OCI-LY7 (cell line): ENCODE measurements around the gene NUP43. TPM values are rescaled to one million over a fixed set of nuclear protein-coding genes. Genes with fewer than 3 reads are reported as not detected.

Experiments used
- BruUV-seq: library from RNA; stranded (reverse); fragments of 400-500 nt; replicated peaks from 2 replicates; lab custom pipeline; 2021; lab: Mats Ljungman, UMichigan
- CTCF ChIA-PET: fragments of 300-600 bp; sonication (Branson Sonifier 250); formaldehyde crosslinking; loops from one replicate; lab custom pipeline; 2022; ENCODE audit warnings: antibody characterized with exemption; ENCODE audit not compliant: unreplicated experiment; lab: Charles Lee
- POLR2A ChIA-PET: fragments of 300-600 bp; sonication (Branson Sonifier 250); formaldehyde crosslinking; loops from one replicate; lab custom pipeline; 2022; ENCODE audit warnings: antibody characterized with exemption; lab: Charles Lee
- DNase-seq: peaks from one replicate; pipeline ENCODE4 v3.0.0-alpha.2; 2015; ENCODE audit warnings: low spot score
- H2AFZ ChIP-seq: fragments of 200-600 bp; sonication (generic), shearing (Covaris generic); 2 replicates; pipeline ENCODE4 v1.6.1; 2014; ENCODE audit warnings: mild to moderate bottlenecking, antibody characterized with exemption, low read length, moderate library complexity
- H3K27ac ChIP-seq: fragments of 200-600 bp; sonication (generic); 2 replicates; pipeline ENCODE4 v1.5.1; 2014; ENCODE audit warnings: mixed run types, low read depth, mild to moderate bottlenecking, moderate library complexity, low read length, inconsistent platforms; ENCODE audit not compliant: poor library complexity, severe bottlenecking
- H3K36me3 ChIP-seq: fragments of 200-600 bp; sonication (generic); 2 replicates; pipeline ENCODE4 v1.6.1; 2014; ENCODE audit warnings: mild to moderate bottlenecking, antibody characterized with exemption, low read length, moderate library complexity, mixed read lengths; ENCODE audit not compliant: insufficient read depth
- H3K4me1 ChIP-seq: fragments of 200-600 bp; sonication (generic); 2 replicates; pipeline ENCODE4 v1.5.1; 2014; ENCODE audit warnings: mild to moderate bottlenecking, low read length; ENCODE audit not compliant: insufficient read depth, poor library complexity, severe bottlenecking
- H3K4me2 ChIP-seq: fragments of 200-600 bp; sonication (generic); 2 replicates; pipeline ENCODE4 v1.6.1; 2014; ENCODE audit warnings: mild to moderate bottlenecking, low read length
- H3K4me3 ChIP-seq: fragments of 200-600 bp; sonication (generic); 2 replicates; pipeline ENCODE4 v1.5.1; 2014; ENCODE audit warnings: mild to moderate bottlenecking, low read depth, low read length; ENCODE audit not compliant: poor library complexity, severe bottlenecking
- H3K79me2 ChIP-seq: fragments of 200-600 bp; sonication (generic); 2 replicates; pipeline ENCODE4 v1.6.1; 2016; ENCODE audit warnings: low read depth, mild to moderate bottlenecking, low read length, moderate library complexity, mixed read lengths; ENCODE audit not compliant: insufficient read depth
- H3K9me2 ChIP-seq: fragments of 200-600 bp; sonication (generic); 2 replicates; pipeline ENCODE4 v1.6.1; 2016; ENCODE audit warnings: mild to moderate bottlenecking, low read length, mixed read lengths; ENCODE audit not compliant: insufficient read depth
- H3K9me3 ChIP-seq: fragments of 200-600 bp; sonication (generic); 2 replicates; pipeline ENCODE4 v1.6.1; 2014; ENCODE audit warnings: mild to moderate bottlenecking, mixed run types, low read length, mixed read lengths
- H4K20me1 ChIP-seq: fragments of 200-600 bp; sonication (generic); 2 replicates; pipeline ENCODE4 v1.6.1; 2014; ENCODE audit warnings: mild to moderate bottlenecking, antibody characterized with exemption, low read length, moderate library complexity, mixed read lengths; ENCODE audit not compliant: insufficient read depth
- CTCF ChIP-seq: fragments of 200-600 bp; sonication (generic); conservative IDR thresholded peaks from 2 replicates; pipeline ENCODE4 v1.5.1; 2014; ENCODE audit warnings: mild to moderate bottlenecking, antibody characterized with exemption, low read length, moderate library complexity, mixed read lengths
- EZH2phosphoT487 ChIP-seq: fragments of 200-600 bp; sonication (generic); IDR thresholded peaks from 2 replicates; pipeline ENCODE4 v1.6.1; 2018; ENCODE audit warnings: low read depth, borderline replicate concordance, mild to moderate bottlenecking, mixed run types, antibody characterized with exemption, low read length, moderate library complexity, mixed read lengths
- intact Hi-C: fragments of 100-400 bp; cut with micrococcal nuclease; formaldehyde crosslinking; loops from one replicate; pipeline ENCODE4 v1.10.0; 2022; ENCODE audit not compliant: unreplicated experiment
- total RNA-seq, 2 experiments: library from RNA; depleted of rRNA in 1 of 2; stranded (reverse); fragments of >200 nt in 1 of 2; shearing (Covaris generic) in 1 of 2; gene quantifications; 2 replicates each; pipeline ENCODE4 v1.2.3, GENCODE V29; 2014 to 2022

NUP43 gene
- total RNA-seq, 2 experiments from 2014 or later, result 28.6 to 73.0 TPM

GRCh38 chr6:149725785-149726184 lies 20.5 kb downstream of the NUP43 start:
- H3K4me3 ChIP-seq, result no peak overlapping the region
- intact Hi-C loops, result loop anchor here (2.0 kb wide), 3 partner anchors 15 to 201 kb away; no protein-coding TSS in a partner anchor
- H3K4me1 ChIP-seq, result no peaks in the 10 kb centered on the region
- H3K36me3 ChIP-seq, result peaks cover 80% of the 10 kb centered on the region
- no peaks in the 10 kb centered on the region for H3K79me2 ChIP-seq
- no TSS peak for BruUV-seq
- H3K9me2 ChIP-seq, result no peaks in the 10 kb centered on the region
- H3K4me2 ChIP-seq, result no peak overlapping the region
- ChIA-PET CTCF (no interaction called here), POLR2A (interaction anchor here (0.6 to 1.0 kb wide), 2 partner anchors 20 to 39 kb away, joined by 3 read pairs; no protein-coding TSS in a partner anchor)
- H2AFZ ChIP-seq, result no peak overlapping the region
- no peaks in the 10 kb centered on the region for H3K9me3 ChIP-seq
- TF ChIP-seq EZH2phosphoT487 (no peak), CTCF (no peak)
- no peak for DNase-seq
- H3K27ac ChIP-seq, result no peak overlapping the region
- no peaks in the 10 kb centered on the region for H4K20me1 ChIP-seq

GRCh38 chr6:149723771-149724417 lies 22.4 kb downstream of the NUP43 start:
- no TSS peak for BruUV-seq
- Histone ChIP-seq H2AFZ (no peak overlapping the region), H3K79me2 (no peaks in the 10 kb centered on the region), H3K36me3 (peaks cover 61% of the 10 kb centered on the region), H3K4me1 (no peaks in the 10 kb centered on the region), H3K4me2 (no peak overlapping the region), H3K9me3 (no peaks in the 10 kb centered on the region), H3K27ac (no peak overlapping the region), H4K20me1 (no peaks in the 10 kb centered on the region), H3K4me3 (no peak overlapping the region), H3K9me2 (no peaks in the 10 kb centered on the region)
- intact Hi-C loops, result loop anchor here (2.0 kb wide), 2 partner anchors 99 to 203 kb away; no protein-coding TSS in a partner anchor
- POLR2A ChIA-PET, result interaction anchor here (0.6 to 1.0 kb wide), 3 partner anchors 10 to 162 kb away, joined by 3 read pairs; no protein-coding TSS in a partner anchor
- DNase-seq, result peak; percentile 72
- CTCF ChIA-PET, result no interaction called here
- TF ChIP-seq EZH2phosphoT487, result no peak
- TF ChIP-seq CTCF, result peak; percentile 92

DNA sequence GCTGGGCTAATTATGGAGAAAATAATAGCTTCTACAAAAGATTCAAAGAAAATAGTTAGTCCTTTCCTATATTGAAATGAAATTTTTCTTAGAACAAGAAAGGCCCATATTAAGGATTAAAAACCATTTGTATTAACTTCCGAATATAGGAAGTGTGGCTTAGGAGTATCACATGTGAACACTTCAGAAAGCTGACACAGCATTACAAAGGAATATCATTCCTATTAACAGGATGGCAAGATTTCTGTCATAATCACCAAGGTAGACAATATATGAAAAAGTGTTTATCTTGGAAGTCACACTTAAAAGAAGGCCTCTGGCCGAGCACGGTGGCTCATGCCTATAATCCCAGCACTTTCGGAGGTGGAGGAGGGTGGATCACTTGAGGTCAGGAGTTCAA lies 23.1 kb downstream of the NUP43 start:
- Histone ChIP-seq H3K27ac (no peak overlapping the region), H3K4me2 (no peak overlapping the region), H3K9me3 (no peaks in the 10 kb centered on the region), H2AFZ (no peak overlapping the region), H3K4me1 (peaks cover 5% of the 10 kb centered on the region), H4K20me1 (no peaks in the 10 kb centered on the region), H3K36me3 (peaks cover 55% of the 10 kb centered on the region), H3K9me2 (no peaks in the 10 kb centered on the region), H3K4me3 (no peak overlapping the region), H3K79me2 (no peaks in the 10 kb centered on the region)
- ChIA-PET POLR2A (interaction anchor here (0.6 to 1.0 kb wide), 3 partner anchors 11 to 161 kb away, joined by 3 read pairs; no protein-coding TSS in a partner anchor), CTCF (no interaction called here)
- intact Hi-C loops, result no loop called here
- no peak for DNase-seq
- TF ChIP-seq EZH2phosphoT487, result no peak
- BruUV-seq, result no TSS peak
